GM19397 (cell line): ENCODE data around the gene COX8C.
"Not testable (repeated sequence)": the region's sequence is repeated elsewhere in the genome, so short reads cannot be mapped to it uniquely, and the experiment has no call there.

Experiments used
- ATAC-seq: cut with Tn5 transposase; IDR thresholded peaks from one replicate; pipeline ENCODE4 v1.9.1; 2021; ENCODE audit warnings: mild to moderate bottlenecking, moderate library complexity; ENCODE audit not compliant: unreplicated experiment

COX8C gene

DNA sequence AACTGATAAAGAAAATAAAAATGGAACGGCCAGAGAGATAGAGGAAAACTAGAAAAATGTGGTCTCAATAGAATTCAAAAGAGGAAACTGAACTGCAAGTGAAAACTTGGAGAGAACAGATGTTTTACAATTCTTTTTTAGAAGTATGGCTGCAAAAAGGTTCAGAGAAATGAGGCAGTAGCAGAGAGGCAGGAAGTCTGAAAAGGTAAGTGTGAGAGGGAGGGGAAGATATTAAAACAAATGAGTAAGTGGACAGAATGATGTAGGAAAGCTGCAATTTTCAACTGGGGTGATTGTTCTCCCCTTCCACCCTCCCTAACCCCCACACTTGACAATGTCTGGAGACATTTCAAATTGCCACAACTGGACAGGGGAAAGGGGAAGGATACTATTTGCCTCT, 27.0 kb upstream of the COX8C start:
- no peak for ATAC-seq

DNA sequence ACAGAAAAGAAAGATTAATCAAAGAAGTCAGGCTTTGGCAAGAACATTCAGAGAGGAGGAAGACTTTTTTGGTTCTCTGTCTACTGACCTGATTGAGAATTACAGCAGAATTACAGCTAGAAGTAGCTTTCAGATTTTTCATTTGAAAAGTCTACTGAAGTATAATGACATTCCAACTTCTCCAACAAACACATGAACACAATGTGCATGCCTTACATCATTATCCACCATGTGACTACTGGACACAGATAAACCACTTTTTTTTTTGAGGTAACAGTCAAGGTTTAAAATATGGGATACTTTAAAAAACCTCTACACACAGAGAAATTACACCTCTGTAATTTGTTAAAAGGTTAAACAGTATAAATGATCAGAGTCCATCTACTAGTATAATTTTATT, 26.5 kb upstream of the COX8C start:
- no peak for ATAC-seq

DNA sequence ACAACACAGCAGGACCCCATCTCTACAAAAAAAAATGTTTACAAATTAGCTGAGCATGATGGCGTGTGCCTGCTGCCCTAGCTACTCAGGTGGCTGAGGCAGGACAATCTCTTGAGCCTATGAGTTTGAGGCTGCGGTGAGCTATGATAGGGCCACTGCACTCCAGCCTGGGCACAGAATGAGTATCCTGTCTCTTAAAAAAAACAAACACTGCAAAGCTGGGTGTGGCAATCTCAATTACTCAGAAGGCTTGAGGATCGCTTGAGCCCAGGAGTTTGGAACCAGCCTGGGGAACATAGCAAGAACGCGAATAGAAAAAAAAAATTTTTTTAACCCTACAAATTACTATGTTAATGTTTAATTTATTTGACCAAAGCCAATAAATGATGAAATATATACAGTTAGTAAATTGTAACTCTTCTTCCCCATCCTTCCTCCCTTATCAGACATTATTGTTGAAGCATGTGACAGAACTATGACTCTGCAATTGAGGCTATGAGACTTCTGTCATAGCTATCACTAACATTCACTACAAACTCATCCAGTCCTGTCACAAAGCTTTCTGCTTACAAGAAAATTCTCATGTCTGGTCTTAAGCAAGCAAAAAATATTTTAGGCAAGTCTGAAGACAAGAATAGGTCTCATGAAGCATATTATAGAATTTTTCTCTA, 23.9 kb upstream of the COX8C start:
- no peak for ATAC-seq

DNA sequence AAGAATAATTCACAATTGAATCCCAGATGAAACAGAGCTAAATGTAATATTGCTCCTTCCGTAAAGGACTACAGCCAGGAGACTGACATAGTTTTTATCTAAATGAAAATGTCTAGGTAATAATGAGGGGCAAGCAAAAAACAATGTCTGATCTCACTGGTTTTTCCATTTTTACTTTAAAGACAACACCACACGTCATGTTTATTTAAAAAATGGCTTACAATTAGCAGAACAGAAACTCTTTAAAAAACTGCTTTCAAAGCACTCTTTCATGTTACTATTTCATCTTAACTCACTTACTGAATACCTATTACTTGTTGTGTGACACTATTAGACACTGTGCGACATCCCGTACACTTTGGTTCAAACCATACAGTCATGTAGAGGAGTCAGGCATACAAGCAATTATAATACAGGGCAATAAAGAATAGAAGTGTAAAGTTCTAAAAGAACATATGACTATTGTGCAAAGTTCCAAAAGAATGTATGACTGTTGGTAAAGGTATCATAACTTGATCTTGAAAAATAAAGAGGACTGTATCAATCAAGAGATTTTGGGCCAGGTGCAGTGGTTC, 23.3 kb upstream of the COX8C start:
- no peak for ATAC-seq

DNA sequence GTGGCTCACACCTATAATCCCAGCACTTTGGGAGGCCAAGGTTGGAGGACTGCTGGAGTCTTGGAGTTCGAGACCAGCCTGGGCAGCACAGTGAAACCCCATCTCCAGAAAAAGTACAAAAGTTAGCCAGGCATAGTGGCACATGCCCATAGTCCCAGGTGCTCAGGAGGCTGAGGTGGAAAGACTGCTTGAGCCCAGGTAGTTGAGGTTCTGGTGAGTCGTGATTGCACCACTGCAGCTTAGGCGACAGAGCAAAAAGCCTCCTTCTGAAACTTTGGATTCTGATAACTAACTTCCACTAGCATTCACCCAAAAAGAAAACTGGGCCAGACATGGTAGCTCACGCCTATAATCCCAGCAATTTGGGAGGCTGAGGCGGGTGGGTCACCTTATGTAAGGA, 20.8 kb upstream of the COX8C start:
- ATAC-seq, result no peak

DNA sequence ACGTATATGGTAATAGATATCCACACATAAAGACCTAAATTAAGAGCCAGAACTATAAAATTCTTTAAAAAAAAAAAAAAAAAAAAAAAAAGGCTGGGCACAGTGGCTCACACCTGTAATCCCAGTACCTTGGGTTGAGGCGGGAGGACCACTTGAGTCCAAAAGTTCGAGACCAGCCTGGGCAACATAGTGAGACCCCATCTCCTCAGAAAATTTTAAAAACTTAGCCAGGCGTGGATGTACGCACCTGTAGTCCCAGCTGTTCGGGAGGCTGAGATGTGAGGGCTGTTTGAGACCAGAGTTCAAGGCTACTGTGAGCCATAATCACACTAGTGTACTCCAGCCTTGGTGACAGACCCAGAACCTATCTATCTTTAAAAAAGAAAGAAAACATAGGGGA, 18.4 kb upstream of the COX8C start:
- no peak for ATAC-seq

DNA sequence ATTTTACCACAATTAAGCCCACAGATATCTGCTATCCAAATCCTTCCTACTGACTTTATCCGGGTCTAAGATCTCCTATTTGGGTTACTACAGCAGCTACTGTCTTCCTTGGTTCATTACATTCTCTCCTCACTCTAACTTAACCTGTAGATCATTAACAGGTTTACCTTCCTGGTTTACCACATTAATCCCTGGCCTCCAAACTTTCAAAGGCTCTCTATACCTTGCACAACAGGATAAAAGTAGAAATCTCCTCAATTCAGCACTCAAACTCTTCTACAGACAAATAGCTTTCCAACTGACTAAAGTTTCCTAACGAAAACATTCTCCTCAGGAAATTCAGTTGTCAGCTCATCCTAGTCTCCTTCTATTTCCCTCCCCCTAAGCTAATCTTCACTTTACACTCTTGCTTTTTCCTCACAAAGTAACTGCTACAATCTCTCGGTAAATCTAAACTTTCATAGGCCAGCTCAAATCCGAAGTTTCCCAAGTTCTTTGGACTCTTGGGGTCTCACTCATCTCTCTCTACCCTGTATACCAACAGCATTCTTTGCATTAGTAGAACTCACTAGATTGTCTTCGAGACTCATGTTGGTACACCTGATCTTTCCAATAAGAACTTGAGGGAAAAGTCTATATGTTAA, 16.9 kb upstream of the COX8C start:
- ATAC-seq, result no peak

DNA sequence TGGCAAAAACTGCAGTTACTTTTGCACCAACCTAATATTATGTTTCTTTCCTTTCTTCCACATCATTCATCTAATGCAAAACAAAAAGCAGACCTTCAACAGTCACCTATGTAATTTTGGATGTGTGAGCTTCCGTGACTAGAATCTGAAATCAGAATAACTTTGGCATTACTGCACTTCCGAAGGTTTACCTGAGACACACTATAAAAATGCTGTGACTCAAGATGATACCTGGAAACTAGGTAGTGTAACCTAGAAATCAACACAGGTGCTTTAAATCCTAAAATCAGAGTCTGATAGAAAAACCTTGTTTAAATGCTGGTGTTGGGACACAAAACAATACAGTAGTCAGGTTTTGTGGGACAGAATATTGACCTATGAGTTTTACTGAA, 16.4 kb upstream of the COX8C start:
- ATAC-seq, result no peak

DNA sequence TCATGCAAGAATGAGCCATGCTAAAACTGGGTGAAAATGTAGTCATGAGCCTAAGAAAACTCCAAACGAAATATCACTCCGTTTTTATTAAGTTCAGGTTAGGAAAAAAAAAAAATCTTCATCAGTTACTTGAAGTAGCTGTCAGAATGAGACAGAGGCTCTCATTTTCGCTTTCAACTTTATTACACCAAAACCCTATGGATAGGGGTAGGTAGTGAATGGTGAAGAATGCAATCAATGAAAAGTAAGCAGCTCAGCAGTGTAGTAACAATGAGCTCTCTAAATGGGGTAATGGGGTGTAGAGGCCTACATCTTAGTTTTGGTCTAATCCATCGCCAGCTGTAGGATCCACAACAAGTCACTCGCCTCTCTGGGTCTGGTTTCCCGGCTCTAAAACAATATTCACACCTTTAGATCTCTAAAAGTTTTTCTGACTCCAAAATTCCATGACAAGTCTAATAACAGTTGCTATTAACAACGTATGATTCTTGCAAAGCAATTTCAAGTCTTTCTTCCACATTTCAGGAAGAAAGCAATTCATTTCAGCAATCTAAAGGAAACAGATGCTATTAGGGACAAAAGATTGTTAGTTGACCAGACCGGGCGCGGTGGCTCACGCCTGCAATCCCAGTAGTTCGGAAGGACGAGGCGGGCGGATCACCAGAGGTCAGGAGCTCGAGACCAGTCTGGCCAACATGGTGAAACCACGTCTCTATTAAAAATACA, 15.8 kb upstream of the COX8C start:
- no peak for ATAC-seq

DNA sequence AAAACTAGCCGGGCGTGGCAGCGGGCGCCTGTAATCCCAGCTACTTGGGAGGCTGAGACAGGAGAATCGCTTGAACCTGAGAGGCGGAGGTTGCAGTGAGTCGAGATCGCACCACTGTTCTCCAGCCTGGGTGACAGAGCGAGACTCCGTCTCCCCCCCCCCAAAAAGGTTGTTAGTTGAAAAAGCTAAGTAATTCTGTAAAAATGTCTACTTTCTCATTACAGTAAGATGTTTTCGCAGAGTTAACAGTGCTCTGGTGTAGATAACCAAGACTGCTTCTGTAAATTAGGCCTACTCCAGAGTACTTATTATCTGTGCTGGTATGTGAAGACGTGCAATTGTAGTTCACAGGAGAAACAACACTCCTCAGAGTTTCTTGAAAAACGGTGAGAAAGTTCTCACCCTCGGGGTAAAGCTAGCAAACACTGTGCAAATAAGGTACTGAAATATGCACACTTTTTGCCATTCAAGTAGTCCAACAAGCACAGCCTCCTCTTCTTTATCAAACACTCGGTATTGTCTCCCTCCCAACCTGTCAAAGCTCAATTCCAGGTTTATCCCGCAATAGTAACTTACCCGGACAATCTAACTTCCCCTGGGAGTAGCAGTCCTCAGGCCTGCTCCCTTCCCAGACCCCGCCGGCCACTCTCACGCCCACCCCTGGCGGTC, 15.1 kb upstream of the COX8C start:
- peak; percentile 0 for ATAC-seq

DNA sequence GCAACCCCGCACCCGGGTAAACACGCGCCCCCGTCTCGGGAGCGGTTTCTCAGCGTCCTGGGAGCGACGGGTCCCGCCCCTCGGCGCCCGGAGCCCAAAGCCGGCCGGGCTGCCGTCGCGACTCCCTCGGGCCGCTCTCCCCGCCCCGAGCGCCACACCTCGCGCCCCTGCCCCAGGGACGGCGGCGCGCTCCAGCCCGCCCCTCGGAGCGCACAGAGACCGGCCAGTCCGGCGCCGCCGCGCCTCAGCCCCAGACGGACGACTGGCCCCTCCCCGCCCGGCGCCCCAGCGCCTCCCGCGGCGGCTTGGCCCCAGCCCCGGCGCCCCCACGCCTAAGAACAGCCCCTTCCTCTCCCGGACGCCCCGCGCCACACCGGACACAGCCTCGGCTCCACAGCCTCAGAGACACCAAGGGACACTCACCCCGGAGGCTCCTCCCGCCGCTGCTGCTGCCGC, 14.6 kb upstream of the COX8C start:
- ATAC-seq, result peak; percentile 59

DNA sequence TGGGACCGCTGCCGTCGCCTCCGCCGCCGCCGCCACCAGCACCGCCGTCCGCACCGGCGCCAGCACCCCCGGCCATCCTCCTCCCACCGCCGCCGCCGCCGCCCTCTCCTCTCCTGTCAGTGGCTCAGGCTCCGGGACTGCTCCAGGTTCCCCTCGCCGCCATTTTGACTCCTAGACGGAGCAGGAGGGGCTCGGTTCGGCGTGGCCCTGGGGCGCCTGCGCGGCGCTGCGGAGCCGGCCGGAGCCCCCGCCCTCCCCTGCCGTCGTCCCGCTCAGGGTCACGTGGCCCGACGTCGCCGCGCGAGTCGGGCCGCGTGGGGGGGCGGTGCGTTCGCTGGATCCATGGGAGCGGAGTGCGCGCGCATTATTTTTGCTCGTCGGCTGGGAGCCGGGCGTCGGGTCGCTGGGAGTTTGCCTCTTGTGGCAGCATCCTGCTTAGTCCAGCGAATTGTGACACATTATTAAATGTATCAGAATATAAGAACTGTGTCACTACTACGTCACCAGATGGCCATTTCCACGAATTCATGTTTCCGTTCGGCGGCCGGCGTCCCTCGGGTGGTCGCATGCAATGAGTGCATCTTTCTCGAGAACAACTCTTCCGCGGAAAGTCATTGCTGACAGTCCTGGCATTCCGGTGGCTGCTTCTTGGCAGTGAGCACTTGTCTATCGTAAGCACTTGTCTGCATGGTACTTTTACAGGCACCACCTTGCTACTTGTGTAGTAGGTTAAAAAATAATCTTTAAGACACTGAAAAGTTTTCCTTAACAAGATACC, 13.9 kb upstream of the COX8C start, which contains the start of gene BTBD7:
Gene BTBD7 (minus strand): TSS at position 184 of the 778 bp plus-strand sequence. CDS start 36,985 bp downstream, outside the sequence.
- ATAC-seq, result peak; percentile 73

DNA sequence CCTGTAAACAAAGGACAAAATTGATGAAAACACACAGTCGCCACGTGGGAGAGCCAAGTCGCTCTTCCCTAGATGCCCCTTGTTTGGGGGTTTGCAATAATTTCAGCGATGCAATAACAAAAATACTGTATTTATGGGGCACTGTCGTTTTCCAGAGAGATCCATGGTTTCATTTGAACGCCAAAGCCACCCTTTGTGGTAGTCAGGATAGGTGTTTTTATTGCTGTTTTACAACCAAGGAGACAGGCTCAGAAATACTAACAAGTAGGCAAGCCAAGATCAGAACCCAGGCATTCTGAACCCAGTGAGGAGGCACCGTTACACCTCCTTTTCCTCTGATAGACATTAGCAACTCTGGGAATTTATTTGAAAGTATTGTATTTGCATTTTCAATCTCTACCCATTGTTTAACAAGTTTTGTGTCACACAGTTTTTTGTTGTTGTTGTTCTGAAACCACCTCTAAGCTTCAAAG, 13.3 kb upstream of the COX8C start:
- ATAC-seq, result no peak

DNA sequence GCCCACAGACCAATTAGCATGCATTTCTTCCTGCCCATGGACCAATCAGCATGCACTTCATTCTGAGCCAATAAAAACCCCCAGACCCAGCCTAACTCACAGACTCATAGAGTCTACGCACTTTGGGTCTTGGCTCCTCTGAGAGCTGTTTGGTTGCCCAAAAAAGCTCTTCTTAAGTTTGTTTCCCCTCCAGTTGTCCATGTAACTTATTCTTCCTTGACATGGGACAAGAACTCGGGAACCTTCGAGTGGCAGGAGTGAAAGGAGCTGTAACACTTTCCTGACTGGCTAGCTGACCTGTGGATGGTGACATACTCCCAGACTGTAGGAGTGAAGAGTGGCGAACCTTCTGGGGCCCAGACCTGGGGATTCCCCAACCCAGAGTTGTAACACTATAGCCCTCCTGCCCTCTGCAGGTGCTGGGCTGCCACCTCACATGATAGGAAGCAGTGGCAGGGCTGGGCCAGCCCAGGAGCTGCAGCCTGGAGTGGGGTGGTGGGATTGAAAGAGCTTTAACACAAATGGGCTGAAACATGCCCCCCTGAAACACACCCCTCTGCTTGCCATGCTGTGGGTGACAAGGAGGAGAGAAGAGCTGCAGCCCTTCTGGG, 9.7 kb upstream of the COX8C start:
- ATAC-seq, result no peak

DNA sequence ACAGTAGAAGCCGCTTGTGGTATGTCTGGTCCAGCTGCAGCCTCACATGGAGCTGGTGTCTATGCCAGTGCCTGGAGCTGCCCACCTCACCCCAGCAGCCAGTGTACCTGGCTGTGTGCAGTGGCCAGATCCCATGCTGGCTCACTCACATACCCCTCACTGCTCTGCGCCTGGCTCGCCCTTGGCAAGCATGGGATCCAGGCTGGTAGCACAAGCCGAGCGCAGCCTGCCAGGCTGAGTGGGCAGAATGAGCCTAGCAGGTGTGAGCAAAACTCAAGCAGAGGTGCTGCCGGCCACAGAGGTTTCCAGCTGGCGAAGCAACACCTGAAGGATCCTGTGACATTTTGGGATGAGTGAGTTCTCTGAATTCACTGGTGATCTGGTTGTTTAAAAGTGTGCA, 9.1 kb upstream of the COX8C start:
- ATAC-seq, result no peak

DNA sequence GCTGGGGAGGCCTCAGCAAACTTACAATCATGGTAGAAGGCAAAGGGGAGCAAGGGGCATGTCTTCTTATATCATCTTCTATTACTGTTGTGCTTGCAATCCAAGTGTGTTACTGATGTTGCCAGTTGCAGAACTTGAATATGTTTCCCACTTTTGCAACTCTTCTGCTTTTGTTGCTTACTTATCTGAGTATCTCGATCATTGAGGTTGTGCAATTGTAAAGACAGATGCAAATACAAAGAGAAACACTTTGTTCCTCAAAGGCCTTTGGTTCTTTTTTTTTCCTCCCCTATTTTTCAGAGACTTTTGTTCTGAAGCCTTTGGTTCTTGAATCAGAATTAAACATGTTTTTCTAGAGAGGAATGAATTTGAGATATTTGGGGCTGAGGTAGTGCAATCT, 3.7 kb upstream of the COX8C start:
- no peak for ATAC-seq

DNA sequence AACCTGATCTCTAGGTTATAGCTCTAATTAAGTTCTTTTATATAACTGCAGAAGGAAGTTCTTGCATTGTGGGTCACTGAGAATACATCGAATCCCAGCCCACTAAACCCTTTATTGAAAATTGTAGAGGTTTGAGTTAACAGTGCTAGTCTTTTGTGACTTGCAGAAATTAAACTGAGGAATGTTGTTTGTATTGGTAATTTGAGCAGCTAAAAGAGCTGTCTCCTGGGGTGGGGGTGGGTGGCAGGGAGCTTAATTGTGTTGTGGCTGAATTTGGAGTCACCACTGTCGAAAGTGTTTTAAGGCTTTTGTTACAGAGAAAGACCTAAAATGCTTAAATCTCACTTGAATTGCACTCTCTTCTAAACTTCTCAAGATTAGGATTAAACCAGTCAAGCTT, 3.2 kb upstream of the COX8C start:
- no peak for ATAC-seq

DNA sequence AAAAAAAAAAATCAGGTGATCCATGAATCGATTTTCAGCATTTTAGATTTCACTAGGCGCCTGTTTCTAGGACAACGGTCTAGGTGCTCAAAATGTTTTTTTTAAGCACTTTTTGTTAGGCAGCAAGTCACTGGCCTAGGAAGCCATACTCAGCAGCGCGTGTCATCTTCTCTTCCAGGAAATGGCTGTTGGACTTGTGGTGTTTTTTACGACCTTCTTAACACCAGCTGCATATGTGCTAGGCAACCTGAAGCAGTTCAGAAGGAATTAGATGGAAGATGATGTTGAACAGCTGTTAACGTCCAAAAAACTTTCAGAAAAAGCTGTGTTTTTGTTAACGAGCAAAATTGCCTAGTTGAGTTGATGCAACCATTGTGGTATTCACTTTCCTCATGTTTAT, 868 bp downstream of the COX8C start:
- no peak for ATAC-seq

DNA sequence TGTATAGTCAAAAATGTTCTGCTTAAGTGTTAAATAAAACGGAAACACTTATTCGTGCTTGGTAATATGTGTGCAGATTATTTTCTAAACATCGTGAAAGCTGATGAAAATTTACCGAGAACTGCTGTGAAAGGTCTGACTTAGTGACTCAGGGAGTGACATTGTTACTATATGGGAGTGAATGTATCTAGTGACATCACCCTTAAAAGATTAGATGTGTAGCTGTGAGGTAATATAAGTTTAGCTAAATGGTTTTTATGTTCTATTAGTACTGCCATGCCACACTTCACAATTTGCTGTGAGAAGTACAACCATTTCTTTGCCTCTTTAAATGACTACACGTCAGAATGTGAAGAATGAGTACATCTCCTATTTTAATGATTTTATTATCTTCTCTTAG, 1.3 kb downstream of the COX8C start:
- ATAC-seq, result no peak

DNA sequence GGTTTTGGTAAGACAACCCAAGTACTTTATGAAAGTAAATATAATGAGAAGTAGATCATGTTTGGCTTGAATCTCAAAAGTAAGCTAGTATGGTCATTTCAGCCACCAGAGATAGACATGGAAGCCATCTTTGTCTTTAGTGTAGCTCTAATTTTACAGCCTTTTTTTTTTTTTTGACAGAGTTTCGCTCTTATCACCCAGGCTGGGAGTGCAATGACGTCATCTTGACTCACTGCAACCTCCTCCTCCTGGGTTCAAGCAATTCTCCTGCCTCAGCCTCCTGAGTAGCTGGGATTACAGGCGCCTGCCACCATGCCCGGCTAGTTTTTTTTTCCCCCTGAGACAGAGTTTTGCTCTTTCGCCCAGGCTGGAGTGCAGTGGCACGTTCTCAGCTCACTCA, 7.9 kb downstream of the COX8C start:
- not testable (repeated sequence) for ATAC-seq
